BLaER1 treated with 17β-estradiol and CSF1 and Interleukin-3, amounts not matched to agents 10 nM and 100 nM (cell line): ENCODE data around the gene NFILZ.

ENCODE experiments used
- H3K27ac ChIP-seq, 11 experiments: shearing (Covaris generic); formaldehyde crosslinking; 2 replicates each; pipeline ENCODE4 v1.8.1; 2022
- H3K27me3 ChIP-seq, 11 experiments: shearing (Covaris generic); formaldehyde crosslinking; 2 replicates each; pipeline ENCODE4 v1.8.1; 2022
- H3K36me3 ChIP-seq, 11 experiments: shearing (Covaris generic); formaldehyde crosslinking; 2 replicates each; pipeline ENCODE4 v1.8.1; 2022
- H3K4me1 ChIP-seq, 10 experiments: shearing (Covaris generic); formaldehyde crosslinking; 2 replicates each; pipeline ENCODE4 v1.8.1; 2022
- H3K4me2 ChIP-seq, 11 experiments: shearing (Covaris generic); formaldehyde crosslinking; 2 replicates each; pipeline ENCODE4 v1.8.1; 2022
- H3K4me3 ChIP-seq, 10 experiments: shearing (Covaris generic); formaldehyde crosslinking; 2 replicates each; pipeline ENCODE4 v1.8.1; 2022
- H3K9ac ChIP-seq, 11 experiments: shearing (Covaris generic); formaldehyde crosslinking; 2 replicates each; pipeline ENCODE4 v1.8.1; 2022
- H3K9me3 ChIP-seq, 11 experiments: shearing (Covaris generic); formaldehyde crosslinking; replicated peaks in 1 of 11; 2 replicates each; pipeline ENCODE4 v1.8.1; 2022
- H4K20me1 ChIP-seq, 11 experiments: shearing (Covaris generic); formaldehyde crosslinking; 2 replicates each; pipeline ENCODE4 v1.8.1; 2022
- Cebpa-rat ChIP-seq, 11 experiments: shearing (Covaris generic); IDR thresholded peaks; 2 replicates each; pipeline ENCODE4 v1.8.1; 2022

Gene NFILZ

DNA sequence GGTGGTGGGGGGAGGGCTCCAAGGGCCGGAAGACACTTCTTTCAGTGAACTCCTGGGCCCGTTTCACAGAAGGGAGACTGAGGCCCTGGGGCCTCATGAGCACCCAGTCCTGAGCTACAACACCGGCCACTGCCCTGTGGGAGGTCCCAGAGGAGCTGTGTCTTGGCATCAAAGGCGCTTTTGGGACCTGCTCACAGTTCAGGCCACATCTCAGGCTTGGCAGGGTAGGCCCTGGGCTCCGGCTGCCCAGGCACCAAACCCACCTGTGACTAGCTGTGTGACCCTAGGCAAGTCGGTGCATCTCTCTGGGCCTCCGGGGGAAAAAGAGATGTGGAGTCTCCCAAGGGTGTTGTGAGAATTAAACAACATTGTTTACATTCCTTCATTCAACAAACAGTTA is 29.5 kb downstream of the NFILZ start:
- Histone ChIP-seq H3K9ac (no peak overlapping the region), H3K4me3 (no peak overlapping the region), H3K4me2 (peak overlapping the region in 3 of 11 experiments; percentile 15 to 23 (median 22); a peak in 4 of 22 replicates), H4K20me1 (no peaks in the 10 kb centered on the region), H3K27me3 (peaks cover 0 to 22% (median 11%) of the 10 kb centered on the region in 11 experiments; a peak in 15 of 22 replicates), H3K4me1 (peaks cover 20 to 59% (median 43%) of the 10 kb centered on the region in 10 experiments), H3K36me3 (no peaks in the 10 kb centered on the region), H3K27ac (no peak overlapping the region), H3K9me3 (no peaks in the 10 kb centered on the region)
- TF ChIP-seq Cebpa-rat (IDR thresholded peaks at IDR 0.05): no peak

- Histone ChIP-seq H3K9me3 (no peaks in the 10 kb centered on the region), H3K4me2 (no peak overlapping the region), H3K27me3 (peaks cover 0 to 21% (median 0%) of the 10 kb centered on the region in 11 experiments; a peak in 2 of 22 replicates), H3K27ac (no peak overlapping the region), H3K9ac (no peak overlapping the region), H3K4me3 (no peak overlapping the region), H4K20me1 (no peaks in the 10 kb centered on the region), H3K4me1 (peaks cover 20 to 67% (median 54%) of the 10 kb centered on the region in 10 experiments), H3K36me3 (no peaks in the 10 kb centered on the region)
- TF ChIP-seq Cebpa-rat (IDR thresholded peaks at IDR 0.05): no peak
Observed at GRCh38 chr19:8662263-8662662, 31.8 kb downstream of the NFILZ start.

GRCh38 chr19:8663920-8664670 is 33.7 kb downstream of the NFILZ start:
- Histone ChIP-seq H3K4me3 (peak overlapping the region in 6 of 10 experiments; percentile 13 to 47 (median 34); a peak in 6 of 20 replicates), H3K4me1 (peaks cover 23 to 86% (median 71%) of the 10 kb centered on the region in 10 experiments), H3K9ac (peak overlapping the region in 10 of 11 experiments; percentile 31 to 72 (median 64); a peak in 15 of 22 replicates), H4K20me1 (no peaks in the 10 kb centered on the region), H3K27ac (peak overlapping the region in 10 of 11 experiments; percentile 34 to 81 (median 74); a peak in 20 of 22 replicates), H3K4me2 (peak overlapping the region; percentile 63 to 99 (median 87)), H3K27me3 (peaks cover 0 to 15% (median 0%) of the 10 kb centered on the region in 11 experiments; a peak in 2 of 22 replicates), H3K9me3 (peaks cover 0 to 12% (median 0%) of the 10 kb centered on the region in 11 experiments; a peak in 6 of 22 replicates), H3K36me3 (no peaks in the 10 kb centered on the region)
- TF ChIP-seq Cebpa-rat (IDR thresholded peaks at IDR 0.05): no peak

DNA sequence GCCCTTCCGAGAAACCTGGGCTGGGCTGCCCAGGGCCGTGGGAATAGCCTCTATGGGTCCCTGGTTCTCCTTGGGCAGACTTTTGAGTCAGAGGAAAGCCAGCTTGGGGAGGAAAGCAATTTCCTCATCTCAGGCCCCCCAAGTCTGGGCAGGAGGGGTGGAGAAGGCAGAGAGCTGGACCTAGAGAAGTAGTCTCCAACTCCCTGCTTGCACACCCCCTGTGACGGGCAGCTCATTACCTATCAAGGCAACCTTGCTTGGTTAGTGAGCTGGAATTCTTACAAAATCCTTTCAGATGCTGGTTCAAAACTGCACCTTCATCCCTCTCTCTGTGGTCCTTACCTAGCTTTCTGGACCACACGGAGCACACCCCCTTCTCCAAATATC is 34.2 kb downstream of the NFILZ start:
- no peaks in the 10 kb centered on the region for H3K36me3 ChIP-seq
- no peak for TF ChIP-seq Cebpa-rat (IDR thresholded peaks at IDR 0.05)
- peak overlapping the region; percentile 63 to 99 (median 87) for H3K4me2 ChIP-seq
- H3K27me3 ChIP-seq: peaks cover 0 to 15% (median 0%) of the 10 kb centered on the region in 11 experiments; a peak in 2 of 22 replicates
- peaks cover 0 to 12% (median 0%) of the 10 kb centered on the region in 11 experiments; a peak in 6 of 22 replicates for H3K9me3 ChIP-seq
- H3K9ac ChIP-seq: peak overlapping the region in 9 of 11 experiments; percentile 51 to 72 (median 64); a peak in 15 of 22 replicates
- no peaks in the 10 kb centered on the region for H4K20me1 ChIP-seq
- H3K4me3 ChIP-seq: peak overlapping the region in 5 of 10 experiments; percentile 32 to 47 (median 35); a peak in 6 of 20 replicates
- peaks cover 23 to 89% (median 76%) of the 10 kb centered on the region in 10 experiments for H3K4me1 ChIP-seq
- peak overlapping the region in 10 of 11 experiments; percentile 34 to 81 (median 74); a peak in 19 of 22 replicates for H3K27ac ChIP-seq

- no peak overlapping the region for H3K9ac ChIP-seq
- H3K4me1 ChIP-seq: peaks cover 31 to 91% (median 79%) of the 10 kb centered on the region in 10 experiments
- H3K36me3 ChIP-seq: no peaks in the 10 kb centered on the region
- peak overlapping the region in 4 of 11 experiments; percentile 73 to 81 (median 76); a peak in 4 of 22 replicates for H3K27ac ChIP-seq
- peaks cover 0 to 12% (median 0%) of the 10 kb centered on the region in 11 experiments; a peak in 6 of 22 replicates for H3K9me3 ChIP-seq
- no peak overlapping the region for H3K4me3 ChIP-seq
- no peaks in the 10 kb centered on the region for H4K20me1 ChIP-seq
- no peak for TF ChIP-seq Cebpa-rat (IDR thresholded peaks at IDR 0.05)
- H3K27me3 ChIP-seq: peaks cover 0 to 15% (median 0%) of the 10 kb centered on the region in 11 experiments; a peak in 2 of 22 replicates
- peak overlapping the region in 10 of 11 experiments; percentile 63 to 99 (median 86); a peak in 18 of 22 replicates for H3K4me2 ChIP-seq
Observed at GRCh38 chr19:8665468-8666213, 35.2 kb downstream of the NFILZ start.

DNA sequence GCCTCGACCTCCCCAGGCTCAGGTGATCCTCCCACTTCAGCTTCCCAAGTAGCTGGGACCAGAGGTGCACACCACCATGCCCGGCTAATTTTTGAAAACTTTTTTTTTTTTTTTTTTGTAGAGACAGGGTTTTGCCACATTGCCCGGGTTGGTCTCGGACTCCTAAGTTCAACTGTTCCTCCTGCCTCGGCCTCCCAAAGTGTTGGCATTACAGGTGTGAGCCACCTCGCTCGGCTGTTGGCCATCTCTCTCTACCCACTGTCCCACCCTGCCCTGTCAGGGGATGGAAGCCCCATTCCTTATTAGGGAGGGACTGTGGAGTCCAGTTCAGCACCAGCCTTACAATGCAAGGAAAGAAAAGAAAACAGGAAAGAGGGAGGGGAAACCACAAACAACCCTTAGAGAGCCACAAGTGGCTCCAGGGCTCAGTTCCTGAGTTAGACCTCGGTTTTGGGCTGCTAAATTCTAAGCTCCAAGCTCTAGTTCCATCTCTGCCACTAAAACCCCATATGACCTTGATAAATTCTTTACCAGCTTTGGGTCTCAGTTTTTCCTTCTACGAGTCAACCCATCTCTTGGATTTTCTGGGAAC is 36.5 kb downstream of the NFILZ start:
- TF ChIP-seq Cebpa-rat (IDR thresholded peaks at IDR 0.05): no peak
- Histone ChIP-seq H3K9ac (peak overlapping the region in 6 of 11 experiments; percentile 11 to 43 (median 18); a peak in 5 of 22 replicates), H3K4me2 (peak overlapping the region; percentile 63 to 99 (median 84)), H4K20me1 (no peaks in the 10 kb centered on the region), H3K4me1 (peaks cover 43 to 100% (median 87%) of the 10 kb centered on the region in 10 experiments), H3K27me3 (peaks cover 0 to 15% (median 0%) of the 10 kb centered on the region in 11 experiments; a peak in 2 of 22 replicates), H3K36me3 (no peaks in the 10 kb centered on the region), H3K4me3 (peak overlapping the region in 4 of 10 experiments; percentile 14 to 42 (median 32); a peak in 7 of 20 replicates), H3K27ac (peak overlapping the region in 4 of 11 experiments; percentile 11 to 34 (median 30); a peak in 6 of 22 replicates), H3K9me3 (peaks cover 0 to 12% (median 0%) of the 10 kb centered on the region in 11 experiments; a peak in 6 of 22 replicates)

DNA sequence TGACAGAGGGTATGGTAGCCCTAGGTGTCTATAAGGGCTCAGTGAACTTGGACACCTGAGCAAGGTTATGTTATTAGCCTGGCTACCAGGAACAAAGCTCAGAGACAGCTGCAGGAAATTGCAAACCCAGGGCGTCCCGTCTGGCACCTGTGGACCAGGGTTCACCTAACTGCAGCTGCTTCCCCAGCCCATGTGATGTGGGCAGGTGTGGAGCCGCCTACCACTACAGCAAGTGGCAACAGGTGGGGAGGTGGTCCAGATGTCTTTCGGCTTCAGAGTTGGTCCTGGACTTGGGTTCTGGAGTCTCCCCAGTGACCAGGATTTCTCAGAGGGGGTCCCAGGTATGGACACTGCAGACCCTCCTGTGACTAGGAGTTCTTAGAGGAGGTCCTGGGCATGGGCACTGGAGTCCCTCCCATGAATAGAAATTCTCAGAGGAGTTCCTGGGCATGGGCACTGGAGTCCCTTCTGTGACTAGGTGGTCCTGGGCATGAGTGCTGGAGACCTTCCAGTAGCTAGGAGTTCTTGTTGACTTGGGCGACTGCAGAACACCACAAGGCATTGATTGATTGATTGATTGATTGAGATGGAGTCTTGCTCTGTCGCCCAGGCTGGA is 43.0 kb downstream of the NFILZ start:
- Histone ChIP-seq H3K4me1 (peaks cover 22 to 58% (median 51%) of the 10 kb centered on the region in 10 experiments), H3K4me2 (peak overlapping the region in 10 of 11 experiments; percentile 12 to 63 (median 42); a peak in 19 of 22 replicates), H3K9ac (no peak overlapping the region), H3K36me3 (no peaks in the 10 kb centered on the region), H3K4me3 (no peak overlapping the region), H3K9me3 (peaks cover 0 to 17% (median 7%) of the 10 kb centered on the region in 11 experiments; a peak in 7 of 22 replicates), H3K27me3 (no peaks in the 10 kb centered on the region), H4K20me1 (no peaks in the 10 kb centered on the region), H3K27ac (no peak overlapping the region)
- no peak for TF ChIP-seq Cebpa-rat (IDR thresholded peaks at IDR 0.05)

GRCh38 chr19:8675066-8675465 is 44.6 kb downstream of the NFILZ start:
- no peaks in the 10 kb centered on the region for H3K36me3 ChIP-seq
- no peak overlapping the region for H3K4me3 ChIP-seq
- TF ChIP-seq Cebpa-rat (IDR thresholded peaks at IDR 0.05): no peak
- H3K9ac ChIP-seq: no peak overlapping the region
- no peaks in the 10 kb centered on the region for H3K27me3 ChIP-seq
- no peak overlapping the region for H3K27ac ChIP-seq
- H3K4me1 ChIP-seq: peaks cover 20 to 42% (median 37%) of the 10 kb centered on the region in 10 experiments
- no peaks in the 10 kb centered on the region for H4K20me1 ChIP-seq
- H3K9me3 ChIP-seq: peaks cover 0 to 13% (median 0%) of the 10 kb centered on the region in 11 experiments; a peak in 2 of 22 replicates
- H3K4me2 ChIP-seq: peak overlapping the region in 6 of 11 experiments; percentile 1 to 34 (median 7); a peak in 5 of 22 replicates
